ENCODE results near the gene GAN.

The GAN gene

DNA sequence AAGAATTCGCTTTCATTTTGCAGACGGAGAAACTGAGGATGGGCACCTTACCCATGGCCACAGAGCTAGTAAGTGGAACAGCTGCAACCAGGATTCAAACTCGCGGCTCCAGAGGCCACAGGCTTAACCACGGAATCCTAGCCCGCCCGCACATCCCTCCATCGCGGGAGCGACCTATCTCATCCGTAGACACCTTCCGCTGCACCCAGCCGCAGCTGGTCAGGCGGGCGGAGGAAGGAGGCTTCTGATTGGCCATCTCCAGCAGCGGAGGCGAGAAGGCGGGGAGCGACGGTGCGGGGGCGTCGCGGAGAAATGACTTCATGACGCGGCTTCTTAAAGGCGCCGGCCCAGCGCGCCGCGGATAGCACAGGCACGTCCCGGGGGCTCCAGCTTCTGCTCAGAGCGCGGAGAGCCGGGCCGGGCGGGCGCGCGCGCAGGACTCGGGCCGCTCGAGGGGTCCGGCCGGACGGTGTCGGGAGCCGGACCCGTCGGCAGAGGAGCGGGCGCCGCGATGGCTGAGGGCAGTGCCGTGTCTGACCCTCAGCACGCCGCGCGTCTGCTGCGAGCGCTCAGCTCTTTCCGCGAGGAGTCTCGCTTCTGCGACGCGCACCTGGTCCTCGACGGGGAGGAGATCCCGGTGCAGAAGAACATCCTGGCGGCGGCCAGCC is at the start of gene GAN:
Gene GAN (plus strand): TSS at position 360 of the 668 bp plus-strand sequence. CDS start 152 bp downstream, at position 512.
- peak; percentile 76 to 88 for DNase-seq (ENCODE audit: low read depth in 2 of 2, low spot score in 1 of 2)

DNA sequence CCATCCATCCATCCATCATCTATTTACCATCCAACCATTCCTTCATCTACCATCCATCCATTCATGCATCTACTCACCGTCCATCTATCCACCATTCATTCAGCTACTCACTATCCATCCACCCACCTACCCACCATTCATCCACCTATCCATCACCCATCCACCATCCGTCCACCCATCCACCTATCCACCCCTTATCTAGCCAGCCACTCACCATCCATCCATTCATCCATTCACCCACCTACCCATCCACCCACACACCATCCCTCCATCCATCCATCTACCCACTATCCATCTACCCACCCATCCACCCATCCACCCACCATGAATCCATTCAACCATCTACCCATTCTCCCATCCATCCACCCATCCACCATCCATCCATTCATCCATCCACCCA is 49.7 kb upstream of the GAN start:
- DNase-seq (ENCODE audit: low read depth in 2 of 2, low spot score in 1 of 2), result no peak

- DNase-seq (ENCODE audit: low read depth in 2 of 2, low spot score in 1 of 2), result no peak
Measured at GRCh38 chr16:81265658-81266451, 48.9 kb upstream of the GAN start.

DNA sequence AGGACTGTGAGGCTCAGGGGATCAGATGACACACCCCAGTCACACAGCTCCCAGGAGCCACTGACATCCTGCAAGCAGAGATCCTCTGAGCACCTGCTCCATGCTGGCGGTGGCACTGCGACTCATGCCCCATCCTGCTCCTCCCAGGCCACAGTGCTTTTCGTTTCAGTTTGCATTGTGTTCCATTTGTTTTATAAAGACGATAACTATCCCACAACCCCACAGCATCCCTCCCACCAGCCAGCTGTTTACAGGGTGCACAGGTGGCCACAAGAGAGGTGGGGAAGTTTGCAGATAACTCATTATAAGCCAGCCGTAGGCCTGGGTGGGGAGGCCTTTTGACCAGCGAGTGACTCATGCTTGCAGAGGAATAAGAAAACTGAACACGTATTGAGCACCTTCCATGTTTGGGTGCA is 48.1 kb upstream of the GAN start:
- DNase-seq (ENCODE audit: low read depth in 2 of 2, low spot score in 1 of 2), result no peak

DNA sequence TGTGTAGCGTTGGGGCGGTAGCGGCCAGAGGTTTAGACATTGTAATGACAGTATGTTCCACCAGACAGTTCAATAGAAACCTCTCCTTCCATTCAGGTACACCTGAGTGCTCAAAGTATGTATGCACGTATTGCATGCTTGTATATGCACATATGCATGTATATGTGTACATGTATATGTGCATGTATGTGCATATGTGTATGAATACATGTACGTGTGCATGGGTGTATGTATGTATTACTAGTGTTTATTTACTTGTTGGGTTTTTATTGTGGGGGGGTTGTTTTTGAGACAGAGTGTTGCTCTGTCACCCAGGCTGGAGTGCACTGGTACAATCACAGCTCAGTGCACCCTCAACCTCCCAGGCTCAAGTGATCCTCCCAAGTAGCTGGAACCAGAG is 46.3 kb upstream of the GAN start:
- no peak for DNase-seq (ENCODE audit: low read depth in 2 of 2, low spot score in 1 of 2)

- DNase-seq (ENCODE audit: low read depth in 2 of 2, low spot score in 1 of 2), result no peak
Measured at GRCh38 chr16:81273223-81273950, 41.4 kb upstream of the GAN start.

DNA sequence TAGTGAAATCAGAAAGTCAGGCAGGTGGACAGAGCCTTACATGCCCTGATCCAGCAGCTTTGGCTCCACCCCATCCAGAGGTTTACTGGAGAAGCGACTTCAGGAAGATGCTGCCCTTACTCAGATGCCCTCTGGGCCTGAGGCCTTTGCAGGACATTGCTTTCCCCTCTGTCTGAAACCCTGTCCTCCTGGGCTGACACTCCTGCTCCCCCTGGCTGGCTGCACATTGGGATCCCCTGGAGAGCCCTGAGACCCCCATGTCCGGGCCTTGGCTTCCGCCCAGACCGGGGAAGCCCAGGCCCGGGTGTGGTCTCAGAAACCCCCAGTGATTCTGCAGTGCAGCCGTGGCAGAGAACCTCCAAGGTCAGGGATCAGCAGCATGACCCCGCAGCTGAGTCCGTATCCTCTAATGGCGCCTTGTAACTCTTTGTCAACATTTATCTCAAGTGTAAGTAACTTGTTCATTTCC is 39.7 kb upstream of the GAN start:
- no peak for DNase-seq (ENCODE audit: low read depth in 2 of 2, low spot score in 1 of 2)

DNA sequence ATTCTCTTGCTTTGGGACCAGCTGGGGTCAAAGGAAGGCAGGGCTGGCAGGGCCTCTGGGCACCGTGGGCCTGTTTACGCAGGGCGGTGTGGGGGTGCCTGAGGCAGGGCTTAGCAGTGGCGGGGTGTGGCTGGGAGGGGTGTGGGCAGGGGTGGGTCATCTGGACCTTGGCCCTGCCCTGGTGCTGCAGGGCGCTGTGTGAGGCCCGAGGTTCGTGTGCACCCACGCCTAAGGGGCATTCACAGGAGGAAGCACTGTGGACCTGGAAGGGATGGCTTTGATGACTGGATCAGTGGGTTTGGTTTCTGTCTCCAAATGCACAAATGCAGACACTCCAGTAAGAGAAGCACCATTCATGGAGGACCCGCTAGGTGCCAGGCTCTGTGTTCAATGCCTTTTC is 39.0 kb upstream of the GAN start:
- no peak for DNase-seq (ENCODE audit: low read depth in 2 of 2, low spot score in 1 of 2)

DNA sequence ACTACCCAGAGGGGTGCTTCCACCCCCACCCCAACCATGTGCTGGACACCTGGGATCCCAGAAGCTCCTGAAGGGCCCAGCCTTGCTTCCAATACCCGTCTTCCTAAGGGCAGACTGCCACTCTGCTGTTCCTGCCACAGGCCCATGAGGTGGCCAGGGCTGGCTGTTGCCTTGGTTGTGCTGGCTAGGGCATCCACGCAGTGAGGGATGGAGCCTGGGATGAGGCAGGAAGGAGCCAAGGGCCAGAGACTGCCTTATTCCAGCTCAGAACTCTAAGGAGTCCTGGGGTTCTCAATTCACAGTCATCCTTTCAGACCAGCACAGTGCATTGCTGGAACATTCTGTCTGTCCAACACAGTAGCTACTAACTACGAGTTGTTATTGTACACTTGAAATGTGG is 38.4 kb upstream of the GAN start:
- no peak for DNase-seq (ENCODE audit: low read depth in 2 of 2, low spot score in 1 of 2)

- no peak for DNase-seq (ENCODE audit: low read depth in 2 of 2, low spot score in 1 of 2)
Measured at GRCh38 chr16:81277541-81278080, 37.2 kb upstream of the GAN start.

DNA sequence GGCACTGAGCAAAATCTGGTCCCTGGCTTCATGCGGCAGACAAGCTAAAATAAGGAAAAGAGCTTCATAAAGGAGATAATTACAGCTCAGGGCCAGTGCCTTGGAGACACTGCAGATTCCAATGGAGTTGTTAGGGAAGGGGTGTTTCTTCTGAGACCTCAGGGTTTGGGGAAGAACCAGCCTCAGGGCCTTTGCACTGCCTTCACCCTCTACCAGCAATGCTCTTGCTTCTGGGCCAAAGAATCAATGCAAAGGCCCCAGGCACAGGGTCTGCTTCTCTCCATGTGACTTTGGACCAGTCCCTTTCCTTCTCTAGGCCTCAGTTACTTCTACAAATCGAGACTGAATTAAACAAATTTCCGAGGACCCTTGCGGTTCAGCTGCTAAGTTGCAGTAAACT is 36.2 kb upstream of the GAN start:
- no peak for DNase-seq (ENCODE audit: low read depth in 2 of 2, low spot score in 1 of 2)

GRCh38 chr16:81279392-81279791 is 35.4 kb upstream of the GAN start:
- DNase-seq (ENCODE audit: low read depth in 2 of 2, low spot score in 1 of 2), result no peak

DNA sequence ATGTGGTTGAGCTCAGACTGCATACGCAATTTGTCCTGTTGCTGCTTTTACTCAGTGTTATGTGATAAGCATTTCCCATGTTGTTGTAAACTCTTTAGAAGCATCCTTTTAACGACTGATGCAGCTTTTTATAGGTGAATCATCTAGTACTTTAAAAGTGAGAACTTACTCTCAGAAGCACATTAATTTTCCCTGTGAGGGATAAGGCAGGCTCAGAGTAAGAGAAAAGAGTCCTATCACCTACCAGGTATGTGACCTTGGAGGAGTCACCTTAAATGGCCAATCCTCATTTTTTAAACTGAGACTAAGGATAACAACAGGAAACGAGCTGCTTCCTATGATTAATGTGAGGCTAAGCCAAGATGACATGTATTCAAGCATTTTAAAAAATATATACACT is 34.4 kb upstream of the GAN start:
- DNase-seq (ENCODE audit: low read depth in 2 of 2, low spot score in 1 of 2), result no peak

DNA sequence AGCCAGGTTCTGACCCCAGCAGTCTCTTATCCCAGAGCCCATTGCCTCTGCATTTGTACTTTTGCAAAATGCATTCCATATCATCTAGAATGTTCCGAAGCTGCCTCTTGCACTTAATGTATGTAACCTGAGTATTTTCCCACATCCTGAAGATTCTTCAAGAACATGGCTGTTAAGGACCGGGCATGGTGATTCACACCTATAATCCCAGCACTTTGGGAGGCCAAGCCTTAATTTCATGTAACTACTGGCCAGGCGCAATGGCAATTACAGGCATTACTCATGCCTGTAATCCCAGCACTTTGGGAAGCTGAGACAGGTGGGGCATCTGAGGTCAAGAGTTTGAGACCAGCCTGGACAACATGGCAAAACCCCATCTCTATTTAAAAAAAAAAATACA is 31.7 kb upstream of the GAN start:
- DNase-seq (ENCODE audit: low read depth in 2 of 2, low spot score in 1 of 2), result no peak

- no peak for DNase-seq (ENCODE audit: low read depth in 2 of 2, low spot score in 1 of 2)
Measured at GRCh38 chr16:81284995-81285600, 29.7 kb upstream of the GAN start.

DNA sequence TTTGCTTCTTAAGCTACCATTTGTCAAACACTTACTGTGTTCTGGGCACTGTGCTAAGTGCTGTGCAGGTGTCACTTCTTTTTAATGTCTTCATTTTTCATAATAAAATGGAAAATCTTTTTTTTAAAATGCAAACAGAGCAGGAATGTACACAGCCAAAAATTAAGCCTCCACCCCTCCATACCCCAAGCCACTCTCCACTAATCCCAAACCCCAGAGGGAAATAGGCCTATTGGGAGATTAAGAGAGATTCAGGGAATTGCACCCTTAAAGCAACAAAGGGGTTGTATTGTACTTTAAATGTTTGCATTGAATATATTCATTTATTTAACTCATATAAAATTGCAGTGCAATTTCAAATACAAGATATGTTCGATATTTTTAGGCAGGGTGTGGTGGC is 28.6 kb upstream of the GAN start:
- no peak for DNase-seq (ENCODE audit: low read depth in 2 of 2, low spot score in 1 of 2)

DNA sequence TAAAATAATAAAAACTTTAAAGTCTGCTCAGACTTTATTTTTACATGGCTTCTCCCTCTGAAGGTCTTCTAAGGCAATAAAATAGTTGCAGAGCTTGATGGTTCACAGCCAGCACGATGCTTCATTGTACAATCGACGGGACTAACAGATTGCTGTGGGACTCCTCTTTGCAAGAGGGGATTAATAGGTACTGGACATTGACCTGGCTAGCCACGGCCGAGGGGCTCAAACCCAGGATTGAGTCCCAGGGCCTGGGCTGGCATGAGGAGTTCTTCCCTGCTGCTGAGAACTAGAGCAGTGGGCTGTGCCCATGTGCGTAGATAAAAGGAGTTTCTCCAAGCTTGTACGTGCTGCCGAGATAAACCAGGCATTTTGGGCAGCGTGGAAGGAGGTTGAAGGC is 23.6 kb upstream of the GAN start:
- DNase-seq (ENCODE audit: low read depth in 2 of 2, low spot score in 1 of 2), result no peak

DNA sequence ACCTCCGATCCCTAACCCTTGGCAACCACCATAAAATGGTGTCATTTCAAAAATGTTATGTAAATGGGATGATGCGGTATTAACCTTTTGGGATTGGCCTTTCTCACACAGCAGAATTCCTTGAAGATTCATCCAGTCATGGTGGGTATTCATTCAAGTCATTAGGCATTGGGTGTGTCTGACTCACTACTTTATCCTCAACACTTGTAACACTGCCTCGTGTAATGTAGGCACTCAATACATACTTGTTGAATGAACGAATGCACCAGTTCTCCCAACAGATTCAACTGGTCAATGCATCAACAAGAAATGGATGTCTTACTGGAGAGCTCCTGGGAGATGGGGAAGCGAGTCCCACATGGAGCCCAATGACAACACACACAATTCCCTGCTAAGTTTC is 21.8 kb upstream of the GAN start:
- DNase-seq (ENCODE audit: low read depth in 2 of 2, low spot score in 1 of 2), result no peak

DNA sequence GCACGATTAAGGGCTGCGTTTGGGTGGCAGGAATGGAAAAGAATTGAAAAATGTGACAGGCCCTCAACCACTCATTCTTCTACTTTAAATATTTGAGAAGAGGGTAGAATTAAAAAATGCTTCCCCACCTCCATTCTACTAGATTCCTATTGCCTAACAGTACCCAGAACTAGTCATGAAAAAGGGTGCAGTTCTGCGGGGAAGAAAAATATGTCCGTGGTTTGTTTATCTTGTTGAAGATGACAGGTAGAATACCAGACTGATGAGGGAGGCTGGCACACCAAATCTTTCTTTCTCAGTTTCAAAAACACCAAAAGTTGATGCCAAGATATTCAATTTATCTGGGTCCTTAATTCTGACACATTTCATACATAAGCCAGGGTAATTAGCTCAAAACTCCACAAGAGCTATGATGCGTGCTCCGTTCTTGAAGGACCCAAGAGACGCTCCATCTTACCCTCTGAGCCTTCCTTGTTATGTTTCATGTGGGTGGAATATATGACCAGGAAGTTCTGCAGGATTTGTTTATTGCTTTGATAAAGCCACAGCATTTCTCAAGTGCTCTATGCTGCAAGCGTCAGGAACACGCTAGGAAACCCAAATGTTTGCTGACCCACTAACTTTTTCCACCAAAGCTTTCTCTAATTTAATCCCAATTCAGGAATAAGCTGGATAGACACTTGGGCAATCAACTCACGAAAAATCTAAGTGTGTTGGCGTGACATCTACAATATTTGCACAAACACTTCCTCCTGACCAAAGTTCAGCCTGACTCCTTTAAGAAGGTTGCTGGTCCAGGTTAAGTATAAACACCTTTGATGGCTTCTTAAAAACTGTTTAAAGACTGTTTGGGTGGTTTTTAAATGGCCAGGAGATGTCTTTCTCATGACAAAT is 20.6 kb upstream of the GAN start:
- DNase-seq (ENCODE audit: low read depth in 2 of 2, low spot score in 1 of 2), result no peak

DNA sequence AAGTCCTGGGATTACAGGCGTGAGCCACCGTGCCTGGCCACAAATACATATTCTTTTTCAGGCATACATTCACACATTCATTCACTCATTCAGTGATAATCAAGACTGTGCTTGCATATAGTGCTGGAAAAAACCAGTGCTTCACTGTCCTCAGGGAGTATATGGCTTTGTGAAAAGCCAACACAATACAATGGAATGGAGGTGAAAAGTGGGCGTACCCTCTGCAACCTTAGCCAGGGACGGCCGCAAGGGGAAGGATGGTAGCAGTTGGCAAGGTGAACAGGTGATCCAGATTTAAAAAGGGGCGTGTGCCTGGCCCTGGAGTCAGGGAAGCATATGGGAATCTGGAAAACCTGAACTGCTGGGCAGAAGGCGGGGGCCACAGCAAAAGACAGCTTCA is 18.1 kb upstream of the GAN start:
- DNase-seq (ENCODE audit: low read depth in 2 of 2, low spot score in 1 of 2), result no peak
